Lower lobe of right lung (tissue), 2 donors: ENCODE results near the gene INTS4. TPM values are rescaled to one million over a fixed set of nuclear protein-coding genes. Genes with fewer than 3 reads are reported as not detected.
"Not testable (repeated sequence)": the region's sequence is repeated elsewhere in the genome, so short reads cannot be mapped to it uniquely, and the experiment has no call there.

Source experiments
- ATAC-seq, 2 donors: fragments of 200-7000 bp; cut with Tn5 transposase; one replicate each; pipeline ENCODE4 v1.9.1; 2020 to 2022; ENCODE audit warnings: mild to moderate bottlenecking in 2 of 2, moderate library complexity in 2 of 2
- DNase-seq: peaks from one replicate; pipeline ENCODE4 v3.0.0-alpha.2; 2020
- H3K27ac ChIP-seq: fragments of 200-600 bp; one replicate; pipeline ENCODE4 v1.8.0; 2022
- H3K27me3 ChIP-seq: fragments of 200-600 bp; one replicate; pipeline ENCODE4 v1.8.0; 2022; ENCODE audit warnings: low read depth
- H3K36me3 ChIP-seq: fragments of 200-600 bp; one replicate; pipeline ENCODE4 v1.8.0; 2022; ENCODE audit warnings: mild to moderate bottlenecking
- H3K4me1 ChIP-seq: fragments of 200-600 bp; one replicate; pipeline ENCODE4 v1.8.0; 2022
- H3K4me3 ChIP-seq: fragments of 200-600 bp; one replicate; pipeline ENCODE4 v1.8.0; 2022; ENCODE audit warnings: mild to moderate bottlenecking
- H3K9me3 ChIP-seq: fragments of 200-600 bp; one replicate; pipeline ENCODE4 v1.8.0; 2022
- intact Hi-C: fragments of 100-400 bp; cut with DNase I; formaldehyde crosslinking; loops from one replicate; pipeline ENCODE4 v1.11.0; 2022
- total RNA-seq: library from RNA; stranded (reverse); fragmentation: NEBNext Ultra II Directional; extraction: Animal tissue kit (Norgen Biotek cat#: 25700); gene quantifications from one replicate; pipeline ENCODE4 v1.2.1, GENCODE V29; 2021
- TF ChIP-seq, protein P1 (sequence below): fragments of 200-600 bp; IDR thresholded peaks from one replicate; pipeline ENCODE4 v1.8.0; 2022; ENCODE audit warnings: antibody characterized with exemption, mild to moderate bottlenecking
- donor health status: DM: no; HTN: yes; CAD: no; lungs with severe emphysema.

Gene INTS4
- total RNA-seq, 1 donor from 2014 or later, result 35.4 TPM

DNA sequence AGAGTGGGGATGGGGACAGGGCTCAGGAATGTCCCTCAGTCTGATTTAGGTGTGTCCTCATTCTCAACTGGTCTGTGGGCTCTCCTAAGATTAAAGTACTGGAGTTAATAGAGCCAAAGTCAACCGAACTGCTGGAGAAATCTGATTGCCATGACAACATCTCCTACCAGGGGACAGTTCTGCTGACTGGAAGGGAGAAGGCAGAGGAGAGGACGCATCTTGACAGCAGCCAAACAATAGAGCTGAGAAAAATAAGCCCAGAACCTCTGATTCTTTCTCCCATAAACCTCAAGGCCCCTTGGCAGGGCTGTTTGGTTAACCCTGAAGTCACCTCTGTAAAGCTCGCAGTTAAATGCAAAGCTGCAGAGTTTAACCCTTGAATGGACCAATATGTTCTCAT is 25.8 kb upstream of the INTS4 start:
- no peak overlapping the region for H3K4me3 ChIP-seq
- TF ChIP-seq, protein P1, sequence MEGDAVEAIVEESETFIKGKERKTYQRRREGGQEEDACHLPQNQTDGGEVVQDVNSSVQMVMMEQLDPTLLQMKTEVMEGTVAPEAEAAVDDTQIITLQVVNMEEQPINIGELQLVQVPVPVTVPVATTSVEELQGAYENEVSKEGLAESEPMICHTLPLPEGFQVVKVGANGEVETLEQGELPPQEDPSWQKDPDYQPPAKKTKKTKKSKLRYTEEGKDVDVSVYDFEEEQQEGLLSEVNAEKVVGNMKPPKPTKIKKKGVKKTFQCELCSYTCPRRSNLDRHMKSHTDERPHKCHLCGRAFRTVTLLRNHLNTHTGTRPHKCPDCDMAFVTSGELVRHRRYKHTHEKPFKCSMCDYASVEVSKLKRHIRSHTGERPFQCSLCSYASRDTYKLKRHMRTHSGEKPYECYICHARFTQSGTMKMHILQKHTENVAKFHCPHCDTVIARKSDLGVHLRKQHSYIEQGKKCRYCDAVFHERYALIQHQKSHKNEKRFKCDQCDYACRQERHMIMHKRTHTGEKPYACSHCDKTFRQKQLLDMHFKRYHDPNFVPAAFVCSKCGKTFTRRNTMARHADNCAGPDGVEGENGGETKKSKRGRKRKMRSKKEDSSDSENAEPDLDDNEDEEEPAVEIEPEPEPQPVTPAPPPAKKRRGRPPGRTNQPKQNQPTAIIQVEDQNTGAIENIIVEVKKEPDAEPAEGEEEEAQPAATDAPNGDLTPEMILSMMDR, result no peak
- no peaks in the 10 kb centered on the region for H3K9me3 ChIP-seq
- H3K4me1 ChIP-seq, result peaks cover 8% of the 10 kb centered on the region
- intact Hi-C loops, result no loop called here
- H3K27ac ChIP-seq, result no peak overlapping the region
- H3K36me3 ChIP-seq, result peaks cover 8% of the 10 kb centered on the region
- no peaks in the 10 kb centered on the region for H3K27me3 ChIP-seq
- ATAC-seq (peak in 1 of 2 donors; percentile 29), DNase-seq (no peak)

DNA sequence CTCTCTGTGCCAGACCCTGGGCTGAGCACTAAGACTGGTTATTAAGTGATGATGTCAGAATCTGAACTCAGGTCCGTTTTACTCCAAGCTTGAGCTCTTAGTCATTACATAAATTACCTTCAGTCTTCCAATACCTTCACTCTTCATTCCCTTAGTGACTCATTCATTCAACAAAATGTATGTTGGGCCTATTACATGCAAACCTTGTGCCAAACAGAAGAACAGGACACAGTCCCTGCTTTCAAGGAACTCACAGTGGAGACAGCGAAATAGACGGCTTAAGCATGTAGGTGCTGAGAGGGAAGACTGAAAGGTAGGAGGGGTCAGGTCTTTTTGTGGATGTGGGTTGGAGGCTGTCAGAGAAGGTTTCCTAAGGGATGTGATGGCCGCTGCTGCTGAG is 25.3 kb upstream of the INTS4 start:
- Histone ChIP-seq H3K27ac (no peak overlapping the region), H3K27me3 (no peaks in the 10 kb centered on the region), H3K4me1 (peaks cover 8% of the 10 kb centered on the region), H3K9me3 (no peaks in the 10 kb centered on the region), H3K36me3 (peaks cover 8% of the 10 kb centered on the region), H3K4me3 (no peak overlapping the region)
- TF ChIP-seq, protein P1, result no peak
- DNase-seq, result no peak
- intact Hi-C loops, result no loop called here
- ATAC-seq, result no peak

DNA sequence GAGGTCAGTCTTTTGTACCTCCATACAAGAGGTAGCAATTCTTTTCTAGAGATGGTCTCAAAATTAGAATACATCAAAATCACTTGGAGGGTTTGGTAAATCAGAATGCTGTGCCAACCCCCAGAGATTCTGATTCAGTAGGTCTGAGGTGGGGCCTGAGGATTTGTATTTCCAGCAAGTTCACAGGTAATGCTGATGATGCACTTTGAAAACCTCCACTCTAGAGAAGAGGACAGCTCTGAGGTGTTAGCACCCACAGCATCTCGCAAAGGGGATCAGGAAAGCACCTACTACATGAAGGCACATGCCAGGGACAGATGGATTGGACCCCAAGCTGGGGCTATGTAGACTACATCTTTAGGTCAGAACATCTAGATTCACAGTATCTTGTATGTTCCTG is 21.4 kb upstream of the INTS4 start:
- no peak overlapping the region for H3K4me3 ChIP-seq
- no peaks in the 10 kb centered on the region for H3K4me1 ChIP-seq
- peaks cover 8% of the 10 kb centered on the region for H3K36me3 ChIP-seq
- intact Hi-C loops, result no loop called here
- no peaks in the 10 kb centered on the region for H3K9me3 ChIP-seq
- no peak overlapping the region for H3K27ac ChIP-seq
- H3K27me3 ChIP-seq, result no peaks in the 10 kb centered on the region
- TF ChIP-seq, protein P1, result no peak
- DNase-seq (no peak), ATAC-seq (no peak)

DNA sequence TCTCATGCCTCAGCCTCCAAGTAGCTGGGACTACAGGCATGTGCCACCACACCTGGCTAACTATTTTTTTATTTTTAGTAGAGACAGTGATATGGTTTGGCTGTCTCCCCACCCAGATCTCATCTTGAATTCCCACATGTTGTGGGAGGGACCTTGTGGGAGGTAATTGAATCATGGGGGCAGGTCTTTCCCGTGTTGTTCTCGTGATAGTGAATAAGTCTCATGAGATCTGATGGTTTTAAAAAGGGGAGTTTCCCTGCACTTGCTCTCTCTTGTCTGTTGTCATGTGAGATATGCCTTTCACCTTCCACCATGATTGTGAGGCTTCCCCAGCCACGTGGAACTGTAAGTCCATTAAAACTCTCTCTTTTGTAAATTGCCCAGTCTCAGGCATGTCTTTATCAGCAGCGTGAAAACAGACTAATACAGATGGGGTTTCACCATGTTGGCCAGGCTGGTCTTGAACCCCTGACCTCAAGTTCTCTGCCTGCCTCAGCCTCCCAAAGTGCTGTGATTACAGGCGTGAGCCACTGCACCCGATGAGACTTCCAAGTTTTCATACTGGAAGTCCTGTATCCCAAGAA is 20.6 kb upstream of the INTS4 start:
- H3K4me3 ChIP-seq, H3K36me3 ChIP-seq, intact Hi-C loops, H3K9me3 ChIP-seq, DNase-seq, H3K27ac ChIP-seq, ATAC-seq, H3K27me3 ChIP-seq, H3K4me1 ChIP-seq: not testable (repeated sequence)

DNA sequence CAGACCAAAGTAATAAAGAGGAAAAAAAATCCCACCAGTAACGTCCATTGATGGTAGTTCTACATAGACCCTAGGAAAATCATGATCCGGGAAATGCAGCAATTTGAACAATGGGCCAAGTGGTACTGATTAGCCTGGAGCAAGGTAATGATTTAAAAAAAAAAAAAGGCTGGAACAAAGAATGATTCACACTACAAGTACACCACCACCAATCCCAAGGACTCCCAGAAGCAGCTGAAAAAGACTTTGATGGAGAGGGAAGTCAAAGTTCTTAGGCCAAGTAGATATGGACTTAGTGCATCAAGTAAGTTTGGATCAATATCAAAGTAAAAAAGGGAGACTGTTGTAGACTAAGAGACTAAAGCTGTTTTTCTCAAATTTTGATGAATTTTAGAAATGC is 16.8 kb upstream of the INTS4 start:
- DNase-seq, result no peak
- no peak for ATAC-seq

DNA sequence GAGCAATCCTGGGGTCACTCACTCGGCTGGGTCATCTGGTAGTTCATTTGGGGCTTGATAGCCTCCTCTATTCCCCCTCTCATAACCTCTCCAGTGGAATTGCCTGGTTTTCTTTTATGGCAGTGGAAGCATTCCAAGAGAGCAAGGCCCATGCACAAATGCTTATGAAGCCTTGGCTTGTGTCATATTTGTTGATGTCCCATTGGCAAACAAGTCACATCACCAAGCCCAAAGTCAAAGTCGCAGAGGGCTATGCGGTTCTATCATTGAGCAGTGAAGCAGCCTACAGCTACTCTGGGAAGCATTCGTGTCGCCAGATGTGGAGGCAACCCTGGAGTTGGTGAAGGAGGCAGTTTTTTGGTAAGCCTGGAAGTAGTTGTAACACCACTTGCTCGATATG is 16.3 kb upstream of the INTS4 start:
- H3K9me3 ChIP-seq, result no peaks in the 10 kb centered on the region
- no peak overlapping the region for H3K27ac ChIP-seq
- H3K36me3 ChIP-seq, result no peaks in the 10 kb centered on the region
- TF ChIP-seq, protein P1, result no peak
- ATAC-seq (no peak), DNase-seq (no peak)
- H3K4me3 ChIP-seq, result no peak overlapping the region
- H3K27me3 ChIP-seq, result no peaks in the 10 kb centered on the region
- intact Hi-C loops, result no loop called here
- no peaks in the 10 kb centered on the region for H3K4me1 ChIP-seq

More for the DNA sequence above, 16.8 kb upstream of the INTS4 start:
- no peak overlapping the region for H3K4me3 ChIP-seq
- H3K36me3 ChIP-seq, result peaks cover 3% of the 10 kb centered on the region
- no peaks in the 10 kb centered on the region for H3K9me3 ChIP-seq
- H3K27ac ChIP-seq, result no peak overlapping the region
- TF ChIP-seq, protein P1, result no peak
- no peaks in the 10 kb centered on the region for H3K4me1 ChIP-seq
- no peaks in the 10 kb centered on the region for H3K27me3 ChIP-seq
- intact Hi-C loops, result no loop called here
